ACC112 (cell line): Measurements from ENCODE around the gene PIEZO2.
A peak's percentile ranks its signal among the peaks of the same experiment; 100 is the strongest.

ENCODE experiments used
- H2AFZ ChIP-seq: fragments of 200-600 bp; sonication (generic); one replicate; pipeline ENCODE4 v1.6.0; 2017; ENCODE audit warnings: antibody characterized with exemption, low read length; ENCODE audit not compliant: unreplicated experiment
- H3K27ac ChIP-seq: fragments of 200-600 bp; sonication (generic); 2 replicates; pipeline ENCODE4 v1.5.1; 2014; ENCODE audit warnings: low read depth, mild to moderate bottlenecking, antibody characterized with exemption, low read length, moderate library complexity
- H3K27me3 ChIP-seq: fragments of 200-600 bp; sonication (generic); 2 replicates; pipeline ENCODE4 v1.6.1; 2014; ENCODE audit warnings: mild to moderate bottlenecking, antibody characterized with exemption, low read length, moderate library complexity, mixed read lengths; ENCODE audit not compliant: insufficient read depth
- H3K36me3 ChIP-seq: fragments of 200-600 bp; sonication (generic); 2 replicates; pipeline ENCODE4 v1.6.1; 2016; ENCODE audit warnings: mild to moderate bottlenecking, antibody characterized with exemption, low read length, moderate library complexity, mixed read lengths; ENCODE audit not compliant: insufficient read depth
- H3K4me1 ChIP-seq: fragments of 200-600 bp; sonication (generic); one replicate; pipeline ENCODE4 v1.6.1; 2016; ENCODE audit warnings: low read length, mixed read lengths; ENCODE audit not compliant: insufficient read depth, unreplicated experiment, control insufficient read depth
- H3K4me3 ChIP-seq: fragments of 200-600 bp; sonication (generic); 2 replicates; pipeline ENCODE4 v1.5.1; 2014; ENCODE audit warnings: mild to moderate bottlenecking, low read depth, low read length
- H3K79me2 ChIP-seq: fragments of 200-600 bp; sonication (generic); one replicate; pipeline ENCODE4 v1.6.0; 2016; ENCODE audit warnings: low read length; ENCODE audit not compliant: control insufficient read depth, unreplicated experiment, insufficient read depth

The PIEZO2 gene

DNA sequence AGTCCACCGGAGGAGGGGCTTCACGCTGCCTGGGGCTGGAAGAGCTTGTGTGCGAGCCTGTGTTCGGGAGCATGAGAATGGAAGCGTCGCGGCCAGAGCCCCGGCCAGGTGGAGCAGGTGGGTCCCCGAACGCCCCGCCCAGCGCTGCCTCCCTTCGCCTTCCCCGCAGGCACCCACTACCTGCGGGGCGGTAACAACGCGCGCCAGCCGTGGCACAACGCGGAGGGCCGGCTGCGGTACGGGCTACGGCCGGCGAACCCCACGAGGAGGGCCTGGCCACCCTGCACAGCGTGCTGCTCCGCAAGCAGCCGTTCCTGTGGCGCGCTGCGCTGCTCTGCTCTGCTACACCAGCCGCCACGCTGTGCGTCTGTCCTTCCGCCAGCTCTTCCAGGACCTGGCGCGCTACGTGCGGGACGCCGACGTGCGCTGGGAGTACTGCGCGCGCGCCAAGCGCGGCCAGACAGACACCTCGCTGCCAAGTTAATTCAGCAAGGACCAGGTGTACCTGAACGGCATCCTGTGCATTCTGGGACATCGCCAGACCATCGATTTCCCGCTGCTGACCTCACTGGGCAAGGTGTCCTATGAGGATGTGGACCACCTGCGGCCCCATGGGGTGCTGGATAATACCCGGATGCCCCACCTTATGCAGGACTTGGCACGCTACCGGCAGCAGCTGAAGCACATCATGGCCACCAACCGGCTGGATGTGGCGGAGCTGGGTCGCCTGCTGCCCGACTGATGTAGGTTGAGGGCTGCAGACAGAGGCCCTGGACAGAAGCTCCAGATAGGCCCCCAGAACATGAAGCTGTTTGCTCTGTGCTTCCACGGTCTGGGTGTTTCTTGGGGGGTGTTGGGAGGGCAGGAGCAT is 422.9 kb downstream of the PIEZO2 start:
- Histone ChIP-seq H2AFZ (no peak overlapping the region), H3K36me3 (no peaks in the 10 kb centered on the region), H3K27ac (no peak overlapping the region), H3K4me1 (no peaks in the 10 kb centered on the region), H3K79me2 (no peaks in the 10 kb centered on the region), H3K4me3 (no peak overlapping the region), H3K27me3 (no peaks in the 10 kb centered on the region)

DNA sequence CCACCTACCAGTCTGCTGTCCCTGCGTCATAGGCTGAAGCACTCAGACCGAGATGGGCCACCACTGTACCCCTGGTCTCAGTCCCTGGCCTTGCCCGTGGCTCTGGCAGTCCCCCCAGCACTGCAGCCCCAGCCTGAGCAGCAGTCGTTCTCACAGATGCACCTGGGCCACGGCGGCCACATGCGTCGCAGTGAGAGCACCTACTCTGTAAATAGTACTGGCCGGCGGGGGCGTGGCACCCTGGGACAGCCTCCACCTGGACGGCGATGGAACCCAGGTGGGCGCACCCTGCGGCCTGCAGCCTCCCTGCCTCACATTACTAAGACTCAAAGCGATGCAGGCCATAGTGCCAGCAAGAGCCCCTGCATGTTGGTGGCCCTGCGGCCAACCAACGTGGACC is 424.7 kb downstream of the PIEZO2 start:
- Histone ChIP-seq H3K36me3 (no peaks in the 10 kb centered on the region), H3K4me1 (no peaks in the 10 kb centered on the region), H2AFZ (no peak overlapping the region), H3K27ac (no peak overlapping the region), H3K4me3 (no peak overlapping the region), H3K79me2 (no peaks in the 10 kb centered on the region), H3K27me3 (no peaks in the 10 kb centered on the region)

DNA sequence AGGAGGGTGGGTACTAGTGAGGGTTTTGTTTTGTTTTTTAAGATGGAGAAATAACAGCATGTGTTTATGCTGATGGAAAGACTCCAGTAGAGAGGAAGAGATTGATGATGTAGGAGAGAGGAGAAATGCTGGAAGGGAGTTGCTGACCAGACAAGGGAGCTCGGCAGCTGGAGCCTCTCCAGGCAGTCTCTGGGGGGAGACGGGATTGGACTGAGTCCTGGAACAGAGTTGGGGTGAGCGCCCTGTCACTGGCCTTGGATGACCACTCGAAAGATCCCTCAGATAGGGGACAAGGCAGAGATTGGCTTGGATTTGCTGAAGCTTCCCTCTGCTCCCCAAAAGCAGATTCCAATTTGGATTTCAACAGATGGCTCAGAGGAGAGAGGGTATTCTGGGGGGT is 425.9 kb downstream of the PIEZO2 start:
- no peaks in the 10 kb centered on the region for H3K4me1 ChIP-seq
- H3K27ac ChIP-seq = no peak overlapping the region
- no peak overlapping the region for H3K4me3 ChIP-seq
- H3K79me2 ChIP-seq = no peaks in the 10 kb centered on the region
- H3K27me3 ChIP-seq = no peaks in the 10 kb centered on the region
- no peaks in the 10 kb centered on the region for H3K36me3 ChIP-seq
- H2AFZ ChIP-seq = no peak overlapping the region

DNA sequence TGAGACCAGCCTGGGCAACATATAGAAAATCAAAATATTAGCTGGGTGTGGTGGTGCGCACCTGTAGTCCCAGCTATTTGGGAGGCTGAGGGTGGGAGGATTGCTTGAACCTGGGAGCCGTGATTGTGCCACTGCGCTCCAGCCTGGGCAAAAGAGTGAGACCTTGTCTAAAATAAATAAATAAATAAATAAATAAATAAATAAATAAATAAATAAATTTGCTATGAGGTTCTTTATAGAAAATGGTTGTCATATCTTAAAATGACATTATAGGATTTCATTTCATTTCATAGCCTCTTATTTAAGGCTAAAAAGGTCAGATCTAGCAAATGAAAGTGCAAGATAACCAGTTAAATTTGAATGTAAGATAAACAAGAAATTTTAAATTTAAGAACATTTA is 430.6 kb downstream of the PIEZO2 start:
- Histone ChIP-seq H2AFZ (no peak overlapping the region), H3K27me3 (no peaks in the 10 kb centered on the region), H3K36me3 (no peaks in the 10 kb centered on the region), H3K27ac (no peak overlapping the region), H3K4me3 (no peak overlapping the region), H3K4me1 (no peaks in the 10 kb centered on the region), H3K79me2 (no peaks in the 10 kb centered on the region)

DNA sequence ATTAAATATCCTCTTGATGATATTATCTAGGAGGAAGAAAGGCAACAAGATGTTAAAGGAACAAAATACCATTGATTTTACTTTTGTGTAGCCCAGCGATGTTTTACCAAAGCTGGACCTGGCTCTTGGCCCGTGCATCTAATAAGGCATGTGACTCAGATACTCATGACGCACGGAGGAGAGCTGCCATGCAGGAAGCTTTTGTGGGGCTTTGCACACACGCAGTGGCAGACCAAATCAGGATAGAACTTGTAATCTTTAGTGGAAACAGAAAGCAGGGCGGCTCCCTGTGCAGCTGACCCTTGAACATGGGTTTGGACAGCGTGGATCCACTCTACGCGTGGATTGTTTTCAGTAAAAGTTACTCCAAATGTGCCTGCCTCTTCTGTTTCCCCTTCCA is 433.6 kb downstream of the PIEZO2 start:
- no peak overlapping the region for H2AFZ ChIP-seq
- H3K27me3 ChIP-seq = no peaks in the 10 kb centered on the region

DNA sequence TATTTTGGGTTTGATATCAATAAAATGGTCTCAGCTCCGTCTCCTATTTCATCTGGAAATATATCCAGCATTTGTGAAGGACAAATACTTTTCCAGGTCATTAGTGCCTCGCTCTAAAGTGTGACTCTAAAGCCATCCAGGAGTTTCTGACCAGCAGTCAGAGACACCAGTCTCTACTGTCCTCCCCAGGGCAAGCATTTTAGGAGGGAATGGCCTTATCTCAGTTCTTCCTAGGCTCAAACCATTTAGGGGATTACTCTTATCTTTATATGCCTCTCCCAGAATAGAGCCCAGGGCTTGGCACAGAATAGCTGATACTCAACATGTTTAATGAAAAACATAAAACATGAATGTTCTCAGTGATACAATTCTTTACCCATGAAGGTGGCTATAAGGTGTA is 436.0 kb downstream of the PIEZO2 start:
- Histone ChIP-seq H3K27ac (no peak overlapping the region), H3K4me3 (no peak overlapping the region), H2AFZ (no peak overlapping the region), H3K27me3 (no peaks in the 10 kb centered on the region), H3K79me2 (no peaks in the 10 kb centered on the region), H3K36me3 (no peaks in the 10 kb centered on the region), H3K4me1 (no peaks in the 10 kb centered on the region)

More for the DNA sequence above, 433.6 kb downstream of the PIEZO2 start:
- Histone ChIP-seq H3K4me1 (no peaks in the 10 kb centered on the region), H3K27ac (peak overlapping the region; percentile 30; the same call in 1 of the 2 replicates), H3K36me3 (no peaks in the 10 kb centered on the region), H3K4me3 (no peak overlapping the region), H3K79me2 (no peaks in the 10 kb centered on the region)

GRCh38 chr18:10707294-10707693 is 442.1 kb downstream of the PIEZO2 start:
- H3K27me3 ChIP-seq = no peaks in the 10 kb centered on the region
- no peak overlapping the region for H3K27ac ChIP-seq
- H3K4me3 ChIP-seq = no peak overlapping the region
- H3K79me2 ChIP-seq = no peaks in the 10 kb centered on the region
- no peaks in the 10 kb centered on the region for H3K4me1 ChIP-seq
- H2AFZ ChIP-seq = no peak overlapping the region
- no peaks in the 10 kb centered on the region for H3K36me3 ChIP-seq

GRCh38 chr18:10705786-10706185 is 443.6 kb downstream of the PIEZO2 start:
- no peak overlapping the region for H3K27ac ChIP-seq
- H3K4me3 ChIP-seq = no peak overlapping the region
- H2AFZ ChIP-seq = no peak overlapping the region
- H3K36me3 ChIP-seq = no peaks in the 10 kb centered on the region
- no peaks in the 10 kb centered on the region for H3K27me3 ChIP-seq
- no peaks in the 10 kb centered on the region for H3K79me2 ChIP-seq
- H3K4me1 ChIP-seq = no peaks in the 10 kb centered on the region

DNA sequence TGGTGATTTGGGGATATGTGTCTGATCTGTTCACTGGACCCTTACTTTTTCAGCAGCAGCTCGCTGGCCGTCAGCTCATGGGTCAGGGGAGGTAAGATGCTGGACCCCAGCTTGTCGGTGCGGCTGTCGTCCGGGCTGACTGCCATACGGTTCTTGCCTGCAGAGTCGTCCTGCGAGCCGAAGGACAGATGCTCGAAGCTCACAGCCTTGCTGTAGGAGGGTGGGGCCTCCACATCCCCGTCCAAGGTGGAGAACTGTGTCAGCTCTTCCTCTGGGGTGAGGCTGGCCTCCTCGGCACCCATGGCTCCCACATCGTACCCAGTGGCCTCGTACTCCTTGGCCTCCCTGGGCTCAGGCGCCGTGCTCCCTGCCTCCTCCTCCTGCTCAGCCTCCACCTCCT is 444.1 kb downstream of the PIEZO2 start:
- H3K27ac ChIP-seq = no peak overlapping the region
- H2AFZ ChIP-seq = no peak overlapping the region
- H3K4me1 ChIP-seq = no peaks in the 10 kb centered on the region
- H3K36me3 ChIP-seq = no peaks in the 10 kb centered on the region
- H3K27me3 ChIP-seq = no peaks in the 10 kb centered on the region
- H3K4me3 ChIP-seq = no peak overlapping the region
- H3K79me2 ChIP-seq = no peaks in the 10 kb centered on the region

DNA sequence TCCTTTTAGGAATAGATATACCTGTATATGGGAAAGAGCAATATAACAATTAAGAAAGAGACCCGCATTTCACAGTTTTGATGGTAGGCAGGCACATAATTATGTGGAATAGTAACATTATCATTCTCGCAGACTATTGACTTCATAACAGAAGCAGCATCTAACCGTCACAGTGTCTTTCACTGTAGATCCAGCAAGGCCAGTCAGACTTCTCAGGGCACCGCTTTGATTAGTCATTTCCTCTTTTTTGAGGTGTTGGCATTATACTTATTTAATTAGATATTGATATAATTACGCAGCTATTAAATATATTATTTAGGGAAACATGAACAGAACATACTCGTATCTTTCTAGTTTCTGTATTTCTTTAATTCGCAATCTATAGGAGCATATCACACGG is 447.2 kb downstream of the PIEZO2 start:
- H3K27ac ChIP-seq = no peak overlapping the region
- H2AFZ ChIP-seq = no peak overlapping the region
- H3K36me3 ChIP-seq = no peaks in the 10 kb centered on the region
- H3K4me3 ChIP-seq = no peak overlapping the region
- H3K79me2 ChIP-seq = no peaks in the 10 kb centered on the region
- no peaks in the 10 kb centered on the region for H3K4me1 ChIP-seq
- no peaks in the 10 kb centered on the region for H3K27me3 ChIP-seq

- no peak overlapping the region for H3K4me3 ChIP-seq
- no peak overlapping the region for H3K27ac ChIP-seq
- H2AFZ ChIP-seq = no peak overlapping the region
- no peaks in the 10 kb centered on the region for H3K27me3 ChIP-seq
- no peaks in the 10 kb centered on the region for H3K36me3 ChIP-seq
- H3K4me1 ChIP-seq = peaks cover 3% of the 10 kb centered on the region
- no peaks in the 10 kb centered on the region for H3K79me2 ChIP-seq
These were observed 459.0 kb downstream of the PIEZO2 start for GRCh38 chr18:10690366-10690765.
